Right lobe of liver (tissue), 6 donors: ENCODE data around the gene JUND. TPM values are rescaled to one million over a fixed set of nuclear protein-coding genes. Genes with fewer than 3 reads are reported as not detected.

ENCODE experiments used
- ATAC-seq, 4 donors: fragments of 200-7000 bp; cut with Tn5 transposase; one replicate each; pipeline ENCODE4 v1.9.1; 2020; ENCODE audit warnings: mild to moderate bottlenecking in 4 of 4, moderate library complexity in 4 of 4
- DNase-seq, 3 donors: peaks; one replicate each; pipeline ENCODE4 v3.0.0-alpha.2; 2020
- H3K27ac ChIP-seq, 3 donors: fragments of 200-600 bp; one replicate each; pipeline ENCODE4 v1.8.0; 2022
- H3K27me3 ChIP-seq, 2 donors: fragments of 200-600 bp; one replicate each; pipeline ENCODE4 v1.8.0; 2022
- H3K36me3 ChIP-seq, 4 donors: fragments of 200-600 bp; sonication (generic) in 1 of 4; one replicate each; pipeline versions ENCODE4 v1.5.1 to v1.8.0; 2017 to 2022; ENCODE audit warnings: control low read depth in 1 of 4
- H3K4me1 ChIP-seq, 4 donors: fragments of 200-600 bp; sonication (generic) in 1 of 4; one replicate each; pipeline versions ENCODE4 v1.5.1 to v1.8.0; 2017 to 2022; ENCODE audit warnings: control low read depth in 1 of 4
- H3K4me3 ChIP-seq, 3 donors: fragments of 200-600 bp; one replicate each; pipeline ENCODE4 v1.8.0; 2022
- H3K9me3 ChIP-seq, 4 donors: fragments of 200-600 bp; sonication (generic) in 1 of 4; one replicate each; pipeline versions ENCODE4 v1.5.1 to v1.8.0; 2017 to 2022; ENCODE audit warnings: control low read depth in 1 of 4
- CTCF ChIP-seq, 4 donors: fragments of 200-600 bp in 3 of 4; fragments of 450-650 bp in 1 of 4; IDR thresholded peaks; one replicate each; pipeline versions ENCODE4 v1.5.1 to v1.8.0; 2016 to 2022; ENCODE audit warnings: antibody characterized with exemption in 4 of 4, mild to moderate bottlenecking in 2 of 4
- POLR2A ChIP-seq: fragments of 450-650 bp; IDR thresholded peaks from one replicate; pipeline ENCODE4 v1.6.1; 2017; ENCODE audit warnings: antibody characterized with exemption, mild to moderate bottlenecking
- WGBS: methylation state at CpG from one replicate; pipeline ENCODE4 v1.1.6; 2018; ENCODE audit warnings: low coverage, low lambda C conversion rate; ENCODE audit not compliant: insufficient coverage; ENCODE audit errors: missing lambda C conversion rate; 5-methylcytosine and 5-hydroxymethylcytosine counted together
- intact Hi-C, 2 donors: fragments of 100-400 bp; cut with DNase I; formaldehyde crosslinking; loops; one replicate each; pipeline versions ENCODE4 v1.11.2 to v1.14.1; 2022
- total RNA-seq, 6 experiments: library from RNA; depleted of rRNA in 2 of 6; stranded (reverse); fragments of >200 nt in 2 of 6; fragmentation: NEBNext Ultra II Directional in 3 of 6; extraction: Animal tissue kit (Norgen Biotek cat#: 25700) in 3 of 6; gene quantifications; one replicate each; pipeline versions ENCODE4 v1.1.0 to v1.2.4, GENCODE V29; 2016 to 2023
- donor health status: DM: no; HTN: yes; CAD: no.
- donor health status: DM: no; HTN: no; CAD: no.
- donor health status: DM: no; HTN: no; CAD: no.
- donor health status: DM: no; HTN: yes; CAD: no.
- donor health status: DM: no; HTN: yes; CAD: no.

The JUND gene
- total RNA-seq, 6 experiments from 2014 or later, result 29.3 to 188 (median 134) TPM

- no peak overlapping the region for H3K4me3 ChIP-seq
- 50% methylated on average over 3 of the region's 4 CpGs for WGBS
- H3K4me1 ChIP-seq, result peaks cover 0 to 22% (median 4%) of the 10 kb centered on the region in 4 donors
- H3K9me3 ChIP-seq, result no peaks in the 10 kb centered on the region
- TF ChIP-seq CTCF (IDR thresholded peaks at IDR 0.05), result no peak
- ATAC-seq (no peak), DNase-seq (no peak)
- H3K27me3 ChIP-seq, result no peaks in the 10 kb centered on the region
- H3K36me3 ChIP-seq, result no peaks in the 10 kb centered on the region
- H3K27ac ChIP-seq, result no peak overlapping the region
- intact Hi-C loops, result no loop called here
Observed at GRCh38 chr19:18297308-18297707, 15.9 kb upstream of the JUND start.

GRCh38 chr19:18295034-18295451, 13.6 kb upstream of the JUND start:
- peaks cover 0 to 13% (median 0%) of the 10 kb centered on the region in 4 donors for H3K4me1 ChIP-seq
- ATAC-seq, result no peak

GRCh38 chr19:18294467-18294864, 13.0 kb upstream of the JUND start:
- WGBS, result no CpG with 5 or more reads among the region's 9 CpGs

More at GRCh38 chr19:18295034-18295451, 13.6 kb upstream of the JUND start:
- 83% methylated on average over 4 of the region's 4 CpGs for WGBS
- intact Hi-C loops, result no loop called here
- no peak overlapping the region for H3K4me3 ChIP-seq
- TF ChIP-seq POLR2A, result no peak
- no peak for TF ChIP-seq CTCF (IDR thresholded peaks at IDR 0.05)
- no peak for DNase-seq
- H3K27ac ChIP-seq, result no peak overlapping the region
- H3K27me3 ChIP-seq, result no peaks in the 10 kb centered on the region
- H3K36me3 ChIP-seq, result no peaks in the 10 kb centered on the region
- no peaks in the 10 kb centered on the region for H3K9me3 ChIP-seq

GRCh38 chr19:18293642-18294466, 12.4 kb upstream of the JUND start:
- Histone ChIP-seq H3K9me3 (no peaks in the 10 kb centered on the region), H3K27ac (peak overlapping the region; percentile 97 to 99 (median 97)), H3K4me3 (peak overlapping the region in 1 of 3 donors; percentile 63), H3K4me1 (peaks cover 0 to 13% (median 0%) of the 10 kb centered on the region in 4 donors), H3K36me3 (no peaks in the 10 kb centered on the region), H3K27me3 (no peaks in the 10 kb centered on the region)
- WGBS, result 80% methylated on average over 11 of the region's 18 CpGs
- DNase-seq (no peak), ATAC-seq (no peak)
- intact Hi-C loops, result no loop called here
- TF ChIP-seq CTCF (IDR thresholded peaks at IDR 0.05) (no peak), POLR2A (no peak)

More at GRCh38 chr19:18294467-18294864, 13.0 kb upstream of the JUND start:
- TF ChIP-seq CTCF (IDR thresholded peaks at IDR 0.05), result no peak
- no peak for TF ChIP-seq POLR2A
- Histone ChIP-seq H3K4me1 (peaks cover 0 to 13% (median 0%) of the 10 kb centered on the region in 4 donors), H3K27me3 (no peaks in the 10 kb centered on the region), H3K27ac (no peak overlapping the region), H3K36me3 (no peaks in the 10 kb centered on the region), H3K9me3 (no peaks in the 10 kb centered on the region), H3K4me3 (no peak overlapping the region)
- peak in 2 of 3 donors; percentile 68 to 73 for DNase-seq
- ATAC-seq, result no peak
- intact Hi-C loops, result no loop called here
